GM21381 (cell line): ENCODE results near the gene GIMAP7.

Source experiments
- ATAC-seq: cut with Tn5 transposase; IDR thresholded peaks from one replicate; pipeline ENCODE4 v1.9.1; 2021; ENCODE audit warnings: mild to moderate bottlenecking, moderate library complexity; ENCODE audit not compliant: unreplicated experiment

GIMAP7 gene

GRCh38 chr7:150568714-150569113 is 54.0 kb downstream of the GIMAP7 start:
- ATAC-seq: no peak

GRCh38 chr7:150569245-150569955 is 54.7 kb downstream of the GIMAP7 start:
- no peak for ATAC-seq
